Colon (tissue), 2 donors: ENCODE measurements around the gene RPS6KA5.
"Not testable (repeated sequence)": the region's sequence is repeated elsewhere in the genome, so short reads cannot be mapped to it uniquely, and the experiment has no call there.

ENCODE experiments used
- FAIRE-seq: peaks from 2 replicates; lab custom pipeline; 2012; peaks lifted over from hg19 to GRCh38; lab: Jason Lieb, UNC
- donor health status: control.
- donor health status: control.

RPS6KA5 gene

GRCh38 chr14:90870950-90871604, 189.4 kb downstream of the RPS6KA5 start:
- peak; percentile 45 for FAIRE-seq

GRCh38 chr14:90867501-90867900, 192.9 kb downstream of the RPS6KA5 start:
- no peak for FAIRE-seq

GRCh38 chr14:90866833-90867232, 193.6 kb downstream of the RPS6KA5 start:
- FAIRE-seq = no peak

GRCh38 chr14:90864741-90865140, 195.7 kb downstream of the RPS6KA5 start:
- FAIRE-seq = no peak

GRCh38 chr14:90858511-90858910, 201.9 kb downstream of the RPS6KA5 start:
- FAIRE-seq = no peak

GRCh38 chr14:90857866-90858265, 202.6 kb downstream of the RPS6KA5 start:
- FAIRE-seq = no peak

GRCh38 chr14:90856115-90856514, 204.3 kb downstream of the RPS6KA5 start:
- FAIRE-seq = not testable (repeated sequence)

- FAIRE-seq = no peak
Observed at GRCh38 chr14:90853116-90853515, 207.3 kb downstream of the RPS6KA5 start.

- FAIRE-seq = no peak
Observed at GRCh38 chr14:90851327-90852036, 209.0 kb downstream of the RPS6KA5 start.

- FAIRE-seq = no peak
Observed at GRCh38 chr14:90850487-90850886, 210.0 kb downstream of the RPS6KA5 start.

- no peak for FAIRE-seq
Observed at GRCh38 chr14:90849787-90850444, 210.5 kb downstream of the RPS6KA5 start.

- FAIRE-seq = no peak
Observed at GRCh38 chr14:90848944-90849731, 211.3 kb downstream of the RPS6KA5 start.

- FAIRE-seq = no peak
Observed at GRCh38 chr14:90846511-90846910, 213.9 kb downstream of the RPS6KA5 start.

- no peak for FAIRE-seq
Observed at GRCh38 chr14:90844321-90844720, 216.1 kb downstream of the RPS6KA5 start.

GRCh38 chr14:90842726-90843125, 217.7 kb downstream of the RPS6KA5 start:
- no peak for FAIRE-seq

GRCh38 chr14:90840667-90841066, 219.8 kb downstream of the RPS6KA5 start:
- FAIRE-seq = not testable (repeated sequence)

- no peak for FAIRE-seq
Observed at GRCh38 chr14:90839889-90840266, 220.6 kb downstream of the RPS6KA5 start.

- no peak for FAIRE-seq
Observed at GRCh38 chr14:90839024-90839888, 221.2 kb downstream of the RPS6KA5 start.

GRCh38 chr14:90838531-90838930, 221.9 kb downstream of the RPS6KA5 start:
- FAIRE-seq = not testable (repeated sequence)

GRCh38 chr14:90837355-90837754, 223.1 kb downstream of the RPS6KA5 start:
- FAIRE-seq = no peak

- no peak for FAIRE-seq
Observed at GRCh38 chr14:90836692-90837063, 223.8 kb downstream of the RPS6KA5 start.

- FAIRE-seq = no peak
Observed at GRCh38 chr14:90831821-90832220, 228.6 kb downstream of the RPS6KA5 start.
